ENCODE measurements around the gene VASH2. TPM values are rescaled to one million over a fixed set of nuclear protein-coding genes. Genes with fewer than 3 reads are reported as not detected.

Gene VASH2
- total RNA-seq, 1 donor from 2014 or later = 2.9 TPM

DNA sequence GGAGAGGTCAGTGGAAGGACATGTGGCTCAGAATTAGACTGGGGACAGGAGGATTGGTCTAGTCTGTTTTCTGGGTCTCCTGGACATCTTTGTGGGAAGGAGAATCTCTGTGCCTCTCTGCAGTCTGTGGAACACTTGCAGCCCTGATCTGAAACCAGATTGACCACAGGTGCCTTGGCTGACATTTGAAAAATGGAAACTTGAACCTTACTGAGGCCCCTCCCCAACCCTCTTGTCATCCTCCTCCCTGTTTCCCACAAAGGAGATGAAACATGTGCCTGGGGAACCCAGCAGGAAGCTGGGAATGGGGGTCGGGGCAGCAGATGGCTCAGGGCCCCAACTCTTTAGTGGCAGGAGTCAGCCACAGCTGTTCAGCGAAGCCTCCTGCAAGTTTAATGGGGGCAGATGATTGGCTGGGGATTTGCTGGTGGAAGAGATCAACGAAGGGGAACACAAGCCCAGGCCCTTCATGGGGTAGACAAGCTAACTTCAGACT is 18.1 kb downstream of the VASH2 start:
- Histone ChIP-seq H3K27me3 (ENCODE audit: control insufficient read depth, insufficient read depth, low read length) (no peaks in the 10 kb centered on the region), H3K36me3 (ENCODE audit: control insufficient read depth, insufficient read depth, low read length) (no peaks in the 10 kb centered on the region), H3K4me3 (ENCODE audit: low read depth, low read length) (no peak overlapping the region)
- TF ChIP-seq, protein P1, sequence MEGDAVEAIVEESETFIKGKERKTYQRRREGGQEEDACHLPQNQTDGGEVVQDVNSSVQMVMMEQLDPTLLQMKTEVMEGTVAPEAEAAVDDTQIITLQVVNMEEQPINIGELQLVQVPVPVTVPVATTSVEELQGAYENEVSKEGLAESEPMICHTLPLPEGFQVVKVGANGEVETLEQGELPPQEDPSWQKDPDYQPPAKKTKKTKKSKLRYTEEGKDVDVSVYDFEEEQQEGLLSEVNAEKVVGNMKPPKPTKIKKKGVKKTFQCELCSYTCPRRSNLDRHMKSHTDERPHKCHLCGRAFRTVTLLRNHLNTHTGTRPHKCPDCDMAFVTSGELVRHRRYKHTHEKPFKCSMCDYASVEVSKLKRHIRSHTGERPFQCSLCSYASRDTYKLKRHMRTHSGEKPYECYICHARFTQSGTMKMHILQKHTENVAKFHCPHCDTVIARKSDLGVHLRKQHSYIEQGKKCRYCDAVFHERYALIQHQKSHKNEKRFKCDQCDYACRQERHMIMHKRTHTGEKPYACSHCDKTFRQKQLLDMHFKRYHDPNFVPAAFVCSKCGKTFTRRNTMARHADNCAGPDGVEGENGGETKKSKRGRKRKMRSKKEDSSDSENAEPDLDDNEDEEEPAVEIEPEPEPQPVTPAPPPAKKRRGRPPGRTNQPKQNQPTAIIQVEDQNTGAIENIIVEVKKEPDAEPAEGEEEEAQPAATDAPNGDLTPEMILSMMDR (IDR thresholded peaks at IDR 0.05; ENCODE audit: insufficient read depth, low read length, poor library complexity, severe bottlenecking) = no peak
- DNase-seq (ENCODE audit: low read depth) = no peak

- no peaks in the 10 kb centered on the region for H3K27me3 ChIP-seq (ENCODE audit: control insufficient read depth, insufficient read depth, low read length)
- H3K4me3 ChIP-seq (ENCODE audit: low read depth, low read length) = no peak overlapping the region
- TF ChIP-seq, protein P1 (IDR thresholded peaks at IDR 0.05; ENCODE audit: insufficient read depth, low read length, poor library complexity, severe bottlenecking) = no peak
- H3K36me3 ChIP-seq (ENCODE audit: control insufficient read depth, insufficient read depth, low read length) = no peaks in the 10 kb centered on the region
- no peak for DNase-seq (ENCODE audit: low read depth)
Measured at GRCh38 chr1:212970085-212970484, 19.7 kb downstream of the VASH2 start.

DNA sequence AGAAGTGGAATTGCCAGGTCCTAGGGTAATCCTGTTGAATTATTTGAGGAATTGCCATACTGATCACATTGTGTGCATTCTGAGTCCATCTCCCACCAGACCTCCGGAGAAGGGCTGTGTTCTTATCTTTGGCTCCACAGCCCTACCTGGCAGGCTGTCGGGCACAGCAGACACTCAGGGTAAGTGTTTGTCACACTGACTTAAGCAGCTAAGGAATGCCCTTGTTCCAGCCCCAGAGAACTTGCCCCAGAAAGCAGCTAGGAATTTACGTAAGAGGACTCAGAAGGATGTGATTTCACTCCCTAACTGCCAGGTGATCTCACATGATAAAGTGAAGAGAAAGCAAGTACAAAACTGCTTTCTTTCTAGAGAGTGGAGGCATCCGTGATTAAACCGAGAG is 21.0 kb downstream of the VASH2 start:
- Histone ChIP-seq H3K27me3 (ENCODE audit: control insufficient read depth, insufficient read depth, low read length) (no peaks in the 10 kb centered on the region), H3K36me3 (ENCODE audit: control insufficient read depth, insufficient read depth, low read length) (no peaks in the 10 kb centered on the region), H3K4me3 (ENCODE audit: low read depth, low read length) (no peak overlapping the region)
- TF ChIP-seq, protein P1 (IDR thresholded peaks at IDR 0.05; ENCODE audit: insufficient read depth, low read length, poor library complexity, severe bottlenecking) = no peak
- no peak for DNase-seq (ENCODE audit: low read depth)

DNA sequence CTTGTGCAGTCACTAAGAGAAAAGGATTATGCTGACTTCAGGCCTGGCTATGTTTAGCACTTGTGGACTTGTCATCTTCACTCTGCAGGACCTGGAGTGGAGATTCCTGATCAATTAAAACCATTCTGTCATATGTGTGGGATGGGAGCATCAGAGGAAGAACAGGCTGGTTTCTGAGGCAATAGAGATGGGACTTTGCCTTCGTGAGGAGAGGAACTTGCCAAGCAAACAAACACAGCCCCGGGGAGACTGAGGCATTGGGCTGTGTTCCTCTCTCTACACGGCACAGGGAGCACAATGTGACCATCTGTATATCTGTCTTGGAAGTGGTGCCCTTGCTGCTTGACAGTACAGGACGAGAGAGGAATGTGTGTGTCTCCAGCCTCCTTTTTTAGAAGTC is 23.1 kb downstream of the VASH2 start:
- DNase-seq (ENCODE audit: low read depth) = no peak
- TF ChIP-seq, protein P1 (IDR thresholded peaks at IDR 0.05; ENCODE audit: insufficient read depth, low read length, poor library complexity, severe bottlenecking) = no peak
- Histone ChIP-seq H3K4me3 (ENCODE audit: low read depth, low read length) (no peak overlapping the region), H3K27me3 (ENCODE audit: control insufficient read depth, insufficient read depth, low read length) (no peaks in the 10 kb centered on the region), H3K36me3 (ENCODE audit: control insufficient read depth, insufficient read depth, low read length) (no peaks in the 10 kb centered on the region)

DNA sequence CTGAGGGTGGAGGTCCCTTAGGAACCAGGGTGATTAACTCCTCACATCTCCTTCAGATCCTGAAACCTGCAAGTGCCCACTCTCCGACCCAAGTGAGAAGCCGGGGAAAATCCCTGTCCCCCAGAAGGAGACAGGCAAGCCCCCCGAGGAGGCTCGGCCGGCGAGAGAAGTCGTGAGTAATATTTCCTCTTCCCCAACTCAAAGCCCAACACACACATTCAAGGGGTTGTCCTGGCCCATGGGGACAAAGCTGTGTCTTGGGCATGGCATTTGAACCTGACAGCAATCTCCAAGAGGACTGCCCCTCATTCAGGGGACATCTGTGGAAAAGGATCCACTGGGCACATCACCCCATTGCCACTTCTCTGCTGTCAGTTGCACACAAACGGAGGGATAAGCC is 23.6 kb downstream of the VASH2 start:
- no peaks in the 10 kb centered on the region for H3K36me3 ChIP-seq (ENCODE audit: control insufficient read depth, insufficient read depth, low read length)
- no peak overlapping the region for H3K4me3 ChIP-seq (ENCODE audit: low read depth, low read length)
- TF ChIP-seq, protein P1 (IDR thresholded peaks at IDR 0.05; ENCODE audit: insufficient read depth, low read length, poor library complexity, severe bottlenecking) = no peak
- H3K27me3 ChIP-seq (ENCODE audit: control insufficient read depth, insufficient read depth, low read length) = no peaks in the 10 kb centered on the region
- no peak for DNase-seq (ENCODE audit: low read depth)

DNA sequence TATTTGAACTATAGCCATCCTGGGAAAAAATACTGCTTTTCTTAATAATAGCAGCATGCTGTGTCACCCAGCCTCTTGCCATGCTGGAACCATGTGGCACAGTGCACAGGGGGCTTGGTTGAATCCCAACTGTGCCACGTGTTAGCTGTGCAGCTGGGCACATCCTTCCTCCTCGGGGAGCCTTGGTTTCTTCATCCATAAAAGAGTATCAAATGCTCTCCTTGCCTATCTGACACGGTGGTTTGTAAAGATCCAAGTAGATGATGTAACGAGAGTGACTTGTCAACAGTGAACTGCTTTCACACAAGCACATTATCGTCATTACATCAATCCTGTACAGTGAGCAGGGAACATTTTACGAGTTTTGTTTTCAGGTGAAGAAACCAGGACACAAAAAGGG is 24.4 kb downstream of the VASH2 start:
- Histone ChIP-seq H3K27me3 (ENCODE audit: control insufficient read depth, insufficient read depth, low read length) (no peaks in the 10 kb centered on the region), H3K4me3 (ENCODE audit: low read depth, low read length) (no peak overlapping the region), H3K36me3 (ENCODE audit: control insufficient read depth, insufficient read depth, low read length) (no peaks in the 10 kb centered on the region)
- TF ChIP-seq, protein P1 (IDR thresholded peaks at IDR 0.05; ENCODE audit: insufficient read depth, low read length, poor library complexity, severe bottlenecking) = no peak
- DNase-seq (ENCODE audit: low read depth) = no peak
